Urinary bladder (tissue), 4 donors: ENCODE data around the gene SIGLEC12. TPM values are rescaled to one million over a fixed set of nuclear protein-coding genes. Genes with fewer than 3 reads are reported as not detected.

Experiments used
- DNase-seq: peaks from one replicate; pipeline ENCODE4 v3.0.0-alpha.2; 2015; ENCODE audit errors: extremely low spot score
- H3K27ac ChIP-seq: one replicate; pipeline ENCODE4 v1.5.1; 2013; ENCODE audit warnings: low read depth, mild to moderate bottlenecking, moderate library complexity
- H3K36me3 ChIP-seq: one replicate; pipeline ENCODE4 v1.6.1; 2013; ENCODE audit warnings: mild to moderate bottlenecking, moderate library complexity; ENCODE audit not compliant: insufficient read depth
- H3K4me1 ChIP-seq: one replicate; pipeline ENCODE4 v1.6.1; 2013; ENCODE audit warnings: mild to moderate bottlenecking, moderate library complexity; ENCODE audit not compliant: insufficient read depth
- H3K4me3 ChIP-seq: one replicate; pipeline ENCODE4 v1.5.1; 2013; ENCODE audit warnings: low read depth, low read length
- WGBS: extraction: QIAGEN DNeasy Blood & Tissue Kit; methylation state at CpG from one replicate; pipeline ENCODE4 v1.1.7; 2013; 5-methylcytosine and 5-hydroxymethylcytosine counted together
- polyA plus RNA-seq: library from polyadenylated mRNA; stranded (reverse); fragments of 200-250 nt; gene quantifications from one replicate; pipeline ENCODE4 v1.2.3, GENCODE V29; 2013
- total RNA-seq: library from RNA; depleted of rRNA; stranded (reverse); fragments of >200 nt; gene quantifications from one replicate; pipeline ENCODE4 v1.2.3, GENCODE V29; 2014
- donor health status: healthy with polysubstance abuse.
- donor health status: healthy.

The SIGLEC12 gene
- total and polyA plus RNA-seq, 2 donors, result 0.11 to 0.37 TPM

GRCh38 chr19:51539821-51540366 is 38.3 kb upstream of the SIGLEC12 start:
- Histone ChIP-seq H3K4me3 (no peak overlapping the region), H3K36me3 (no peaks in the 10 kb centered on the region), H3K27ac (no peak overlapping the region), H3K4me1 (no peaks in the 10 kb centered on the region)
- WGBS, result 87% methylated on average over 4 of the region's 4 CpGs
- no peak for DNase-seq

GRCh38 chr19:51535535-51535934 is 33.9 kb upstream of the SIGLEC12 start:
- no peak overlapping the region for H3K4me3 ChIP-seq
- 92% methylated on average over 1 of the region's 1 CpG for WGBS

GRCh38 chr19:51531349-51532315 is 30.0 kb upstream of the SIGLEC12 start, which contains the start of gene SIGLEC6:
Gene SIGLEC6, minus strand, starts transcription at chr19:51531670. Its CDS starts 22 bp downstream, at chr19:51531648.
- DNase-seq, result no peak
- 40% methylated on average over 25 of the region's 25 CpGs for WGBS
- H3K4me1 ChIP-seq, result no peaks in the 10 kb centered on the region
- H3K27ac ChIP-seq, result no peak within 1 kb of the TSS
- no peak within 1 kb of the TSS for H3K4me3 ChIP-seq
- no peaks in the 10 kb centered on the region for H3K36me3 ChIP-seq

More at GRCh38 chr19:51535535-51535934, 33.9 kb upstream of the SIGLEC12 start:
- H3K4me1 ChIP-seq, result no peaks in the 10 kb centered on the region
- H3K36me3 ChIP-seq, result no peaks in the 10 kb centered on the region
- no peak overlapping the region for H3K27ac ChIP-seq
- no peak for DNase-seq

- Histone ChIP-seq H3K4me3 (no peak overlapping the region), H3K36me3 (no peaks in the 10 kb centered on the region), H3K4me1 (no peaks in the 10 kb centered on the region), H3K27ac (no peak overlapping the region)
- no peak for DNase-seq
- 82% methylated on average over 8 of the region's 8 CpGs for WGBS
Measured at GRCh38 chr19:51530616-51531015, 29.0 kb upstream of the SIGLEC12 start.

GRCh38 chr19:51529301-51529700 is 27.7 kb upstream of the SIGLEC12 start:
- DNase-seq, result no peak
- 80% methylated on average over 2 of the region's 2 CpGs for WGBS
- Histone ChIP-seq H3K4me3 (no peak overlapping the region), H3K36me3 (no peaks in the 10 kb centered on the region), H3K27ac (no peak overlapping the region), H3K4me1 (no peaks in the 10 kb centered on the region)

- 44% methylated on average over 4 of the region's 4 CpGs for WGBS
- H3K27ac ChIP-seq, result no peak overlapping the region
- no peak overlapping the region for H3K4me3 ChIP-seq
- no peaks in the 10 kb centered on the region for H3K36me3 ChIP-seq
- no peak for DNase-seq
- H3K4me1 ChIP-seq, result no peaks in the 10 kb centered on the region
Measured at GRCh38 chr19:51525651-51526050, 24.1 kb upstream of the SIGLEC12 start.

GRCh38 chr19:51524666-51525264 is 23.2 kb upstream of the SIGLEC12 start:
- no peak overlapping the region for H3K27ac ChIP-seq
- no peak for DNase-seq
- H3K36me3 ChIP-seq, result no peaks in the 10 kb centered on the region
- no peaks in the 10 kb centered on the region for H3K4me1 ChIP-seq
- 66% methylated on average over 8 of the region's 8 CpGs for WGBS
- no peak overlapping the region for H3K4me3 ChIP-seq

- no peak overlapping the region for H3K27ac ChIP-seq
- H3K4me1 ChIP-seq, result no peaks in the 10 kb centered on the region
- WGBS, result 54% methylated on average over 2 of the region's 2 CpGs
- no peak for DNase-seq
- no peaks in the 10 kb centered on the region for H3K36me3 ChIP-seq
- H3K4me3 ChIP-seq, result no peak overlapping the region
Measured at GRCh38 chr19:51521781-51522180, 20.2 kb upstream of the SIGLEC12 start.

- H3K36me3 ChIP-seq, result no peaks in the 10 kb centered on the region
- H3K4me1 ChIP-seq, result no peaks in the 10 kb centered on the region
- WGBS, result 77% methylated on average over 2 of the region's 2 CpGs
- H3K27ac ChIP-seq, result no peak overlapping the region
- DNase-seq, result no peak
- no peak overlapping the region for H3K4me3 ChIP-seq
Measured at GRCh38 chr19:51521357-51521756, 19.8 kb upstream of the SIGLEC12 start.

- Histone ChIP-seq H3K27ac (no peak overlapping the region), H3K4me3 (no peak overlapping the region), H3K36me3 (no peaks in the 10 kb centered on the region), H3K4me1 (no peaks in the 10 kb centered on the region)
- DNase-seq, result no peak
- 52% methylated on average over 2 of the region's 2 CpGs for WGBS
Measured at GRCh38 chr19:51520728-51521127, 19.1 kb upstream of the SIGLEC12 start.

GRCh38 chr19:51514866-51515481 is 13.4 kb upstream of the SIGLEC12 start:
- 10% methylated on average over 3 of the region's 3 CpGs for WGBS
- Histone ChIP-seq H3K36me3 (no peaks in the 10 kb centered on the region), H3K4me1 (no peaks in the 10 kb centered on the region), H3K4me3 (no peak overlapping the region), H3K27ac (no peak overlapping the region)
- DNase-seq, result no peak

GRCh38 chr19:51513968-51514367 is 12.4 kb upstream of the SIGLEC12 start:
- Histone ChIP-seq H3K4me1 (no peaks in the 10 kb centered on the region), H3K4me3 (no peak overlapping the region), H3K36me3 (no peaks in the 10 kb centered on the region), H3K27ac (no peak overlapping the region)
- 30% methylated on average over 2 of the region's 2 CpGs for WGBS
- no peak for DNase-seq

- Histone ChIP-seq H3K27ac (no peak overlapping the region), H3K36me3 (no peaks in the 10 kb centered on the region), H3K4me1 (no peaks in the 10 kb centered on the region), H3K4me3 (no peak overlapping the region)
- WGBS, result 11% methylated on average over 6 of the region's 6 CpGs
- DNase-seq, result no peak
Measured at GRCh38 chr19:51511353-51511752, 9.8 kb upstream of the SIGLEC12 start.
